AG04449 (cell line): ENCODE data around the gene RORC.

Source experiments
- CTCF ChIA-PET: fragments of 350-600 bp; formaldehyde crosslinking; extraction: SDS; loops from one replicate; lab custom pipeline; 2021; ENCODE audit warnings: antibody characterized with exemption; lab: Yijun Ruan, JAX
- POLR2A ChIA-PET: fragments of 400-600, 350-600 bp; formaldehyde crosslinking; extraction: SDS; loops from one replicate; lab custom pipeline; 2020; ENCODE audit warnings: antibody characterized with exemption, inconsistent platforms; lab: Yijun Ruan, JAX
- DNase-seq: peaks from one replicate; pipeline ENCODE4 v3.0.0-alpha.2; 2010; ENCODE audit warnings: low read depth, low spot score
- H3K4me3 ChIP-seq: 2 replicates; pipeline ENCODE4 v1.5.1; 2011; ENCODE audit warnings: low read depth, mild to moderate bottlenecking, control low read depth, low read length
- CTCF ChIP-seq: IDR thresholded peaks from one replicate; pipeline ENCODE4 v1.5.1; 2011; ENCODE audit warnings: mild to moderate bottlenecking, moderate library complexity, low read length, control low read depth, inconsistent platforms; ENCODE audit not compliant: insufficient read depth; ENCODE audit errors: missing control alignments

The RORC gene

GRCh38 chr1:151819976-151820623 is 11.5 kb downstream of the RORC start:
- ChIA-PET CTCF (no interaction called here), POLR2A (no interaction called here)
- H3K4me3 ChIP-seq: no peak overlapping the region
- no peak for DNase-seq
- no peak for TF ChIP-seq CTCF

GRCh38 chr1:151819227-151819835 is 12.3 kb downstream of the RORC start:
- ChIA-PET POLR2A (no interaction called here), CTCF (no interaction called here)
- no peak for DNase-seq
- H3K4me3 ChIP-seq: no peak overlapping the region
- TF ChIP-seq CTCF: no peak

GRCh38 chr1:151817353-151817730 is 14.3 kb downstream of the RORC start:
- no peak for TF ChIP-seq CTCF
- ChIA-PET CTCF (no interaction called here), POLR2A (no interaction called here)
- no peak overlapping the region for H3K4me3 ChIP-seq
- no peak for DNase-seq

- POLR2A ChIA-PET: no interaction called here
- no peak for TF ChIP-seq CTCF
- CTCF ChIA-PET: no interaction called here
- no peak for DNase-seq
- H3K4me3 ChIP-seq: no peak overlapping the region
These were observed 14.9 kb downstream of the RORC start for GRCh38 chr1:151816548-151817352.

GRCh38 chr1:151815716-151816327 is 15.8 kb downstream of the RORC start:
- no peak for DNase-seq
- ChIA-PET POLR2A (no interaction called here), CTCF (no interaction called here)
- no peak for TF ChIP-seq CTCF
- H3K4me3 ChIP-seq: no peak overlapping the region

GRCh38 chr1:151814971-151815545 is 16.5 kb downstream of the RORC start:
- DNase-seq: no peak
- CTCF ChIA-PET: no interaction called here
- POLR2A ChIA-PET: no interaction called here
- TF ChIP-seq CTCF: no peak
- H3K4me3 ChIP-seq: no peak overlapping the region
